Stimulated activated CD8-positive, alpha-beta memory T cell treated with anti-CD3 and anti-CD28 coated beads, Interleukin-15, amount 100 ng/mL, for 4 hours (primary cell): ENCODE measurements around the gene ZNF80.
"Not testable (repeated sequence)": the region's sequence is repeated elsewhere in the genome, so short reads cannot be mapped to it uniquely, and the experiment has no call there.

Experiments used
- DNase-seq, 2 donors: peaks; one replicate each; pipeline ENCODE4 v3.0.0-alpha.2; 2020; ENCODE audit warnings: low read depth in 2 of 2

The ZNF80 gene

DNA sequence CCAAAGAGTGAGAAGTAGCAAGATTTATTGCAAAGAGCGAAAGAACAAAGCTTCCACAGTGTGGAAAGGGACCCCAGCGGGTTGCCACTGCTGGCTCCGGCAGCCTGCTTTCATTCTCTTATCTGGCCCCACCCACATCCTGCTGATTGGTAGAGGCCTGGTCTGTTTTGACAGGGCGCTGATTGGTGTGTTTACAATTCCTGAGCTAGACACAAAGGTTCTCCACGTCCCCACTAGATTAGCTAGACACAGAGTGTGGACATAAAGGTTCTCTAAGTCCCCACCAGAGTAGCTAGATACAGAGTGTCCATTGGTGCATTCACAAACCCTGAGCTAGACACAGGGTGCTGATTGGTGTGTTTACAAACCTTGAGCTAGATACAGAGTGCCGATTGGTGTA is at the start of gene ZNF80:
Gene ZNF80, minus strand, starts transcription at position 101 of the 400 bp plus-strand sequence. CDS start 504 bp downstream, outside the sequence.
- not testable (repeated sequence) for DNase-seq

DNA sequence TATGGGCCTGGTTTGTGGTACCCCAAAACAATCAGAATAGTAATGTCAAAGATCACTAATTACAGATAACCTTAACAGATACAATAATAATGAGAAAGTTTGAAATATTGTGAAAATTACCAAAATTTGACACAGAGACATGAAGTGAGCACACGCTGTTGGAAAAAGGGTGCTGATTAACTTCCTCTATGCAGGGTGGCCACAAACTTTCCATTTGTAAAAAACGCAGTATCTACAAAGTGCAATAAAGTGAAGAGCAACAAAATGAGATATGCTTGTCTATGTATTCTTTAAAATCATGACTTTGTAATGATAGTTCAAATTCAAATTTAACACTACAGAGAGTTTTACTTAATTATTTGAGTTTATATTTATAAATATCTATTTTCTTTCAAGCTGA is 48.9 kb upstream of the ZNF80 start:
- DNase-seq, result no peak

DNA sequence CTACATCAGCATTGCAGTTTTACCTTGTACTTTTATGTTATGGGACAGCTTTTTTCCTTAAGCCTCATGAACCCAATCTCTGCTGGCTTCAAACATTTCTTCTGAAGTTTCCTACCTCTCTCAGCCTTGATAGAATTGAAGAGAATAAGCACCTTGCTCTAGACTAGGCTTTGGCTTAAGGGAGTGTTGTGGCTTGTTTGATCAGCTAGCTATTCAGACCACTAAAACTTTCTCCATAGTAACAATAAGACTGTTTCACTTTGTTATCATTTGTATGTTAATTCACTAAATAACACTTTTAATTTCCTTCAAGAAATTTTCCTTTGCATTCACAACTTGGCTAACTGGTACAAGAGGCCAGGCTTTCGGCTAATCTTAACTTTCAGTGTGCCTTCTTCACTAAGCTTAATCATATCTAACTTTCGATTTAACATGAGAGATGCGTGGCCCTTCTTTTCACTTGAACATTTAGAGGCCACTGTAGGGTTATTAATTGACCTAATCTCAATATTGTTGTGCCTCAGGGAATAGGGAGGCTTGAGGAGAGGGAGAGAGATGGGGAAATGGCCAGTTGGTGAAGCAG is 48.4 kb upstream of the ZNF80 start:
- DNase-seq, result no peak

DNA sequence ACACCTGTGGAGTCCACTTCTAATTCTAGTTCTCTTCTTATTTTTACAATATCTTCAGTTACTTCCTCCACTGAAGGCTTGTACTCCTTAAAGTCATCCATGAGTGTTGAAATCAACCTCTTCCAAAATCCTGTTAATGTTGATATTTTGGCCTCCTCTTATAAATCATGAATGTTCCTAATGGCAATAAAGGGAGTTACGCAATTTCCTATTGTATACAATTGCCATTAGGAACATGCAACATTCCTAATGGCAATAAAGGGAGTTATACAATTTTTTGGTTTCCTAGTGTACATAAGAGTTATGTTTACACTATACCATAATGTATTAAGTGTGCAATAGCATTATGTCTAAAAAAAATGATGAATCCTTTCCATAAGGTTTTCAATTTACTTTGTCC is 47.3 kb upstream of the ZNF80 start:
- DNase-seq, result no peak

DNA sequence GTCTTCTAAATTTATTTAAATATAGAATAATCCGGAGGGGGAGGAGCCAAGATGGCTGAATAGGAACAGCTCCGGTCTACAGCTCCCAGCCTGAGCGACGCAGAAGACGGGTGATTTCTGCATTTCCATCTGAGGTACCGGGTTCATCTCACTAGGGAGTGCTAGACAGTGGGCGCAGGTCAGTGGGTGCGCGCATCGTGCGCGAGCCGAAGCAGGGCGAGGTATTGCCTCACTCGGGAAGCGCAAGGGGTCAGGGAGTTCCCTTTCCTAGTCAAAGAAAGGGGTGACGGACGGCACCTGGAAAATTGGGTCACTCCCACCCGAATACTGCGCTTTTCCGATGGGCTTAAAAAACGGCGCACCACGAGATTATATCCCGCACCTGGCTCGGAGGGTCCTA is 39.5 kb upstream of the ZNF80 start:
- DNase-seq, result not testable (repeated sequence)

DNA sequence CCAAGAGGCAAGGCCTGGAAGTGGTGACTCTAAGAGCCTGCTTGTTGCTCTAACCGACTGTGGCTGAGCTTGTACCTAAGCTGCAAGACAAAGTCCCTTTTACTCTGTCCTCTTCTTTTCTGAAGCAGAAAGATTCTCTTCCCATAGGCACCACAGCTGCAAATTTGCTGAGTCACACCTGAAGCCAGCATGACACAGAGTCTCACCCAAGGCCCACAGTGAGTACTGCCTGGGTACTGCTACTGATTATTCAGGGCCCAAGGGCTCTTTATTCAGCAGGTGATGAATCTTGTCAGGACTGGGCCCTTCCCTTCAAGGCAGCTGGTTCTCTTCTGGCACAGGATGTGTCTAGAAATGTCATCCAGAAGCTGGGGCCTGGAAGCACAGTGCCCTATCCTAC is 37.6 kb upstream of the ZNF80 start:
- DNase-seq, result no peak

DNA sequence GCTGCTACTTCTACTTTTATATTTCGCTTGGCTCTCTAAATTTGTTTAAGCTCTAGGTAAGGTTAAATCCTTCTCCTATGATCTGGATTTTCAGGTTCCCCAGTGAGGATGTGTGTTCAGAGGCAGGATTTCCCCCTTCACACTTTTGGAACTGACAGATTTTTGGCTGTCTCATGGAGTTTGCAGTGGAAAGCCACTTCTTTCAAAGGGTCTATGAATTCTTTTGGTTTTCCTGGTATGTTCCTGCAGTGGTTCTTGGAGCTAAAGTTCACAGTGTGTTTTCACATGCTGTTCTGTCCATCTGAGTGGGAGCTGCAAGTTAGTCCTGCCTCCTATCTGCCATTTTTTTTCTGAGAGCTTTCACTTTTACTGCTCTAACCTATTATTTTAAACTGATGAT is 34.9 kb upstream of the ZNF80 start:
- no peak for DNase-seq

DNA sequence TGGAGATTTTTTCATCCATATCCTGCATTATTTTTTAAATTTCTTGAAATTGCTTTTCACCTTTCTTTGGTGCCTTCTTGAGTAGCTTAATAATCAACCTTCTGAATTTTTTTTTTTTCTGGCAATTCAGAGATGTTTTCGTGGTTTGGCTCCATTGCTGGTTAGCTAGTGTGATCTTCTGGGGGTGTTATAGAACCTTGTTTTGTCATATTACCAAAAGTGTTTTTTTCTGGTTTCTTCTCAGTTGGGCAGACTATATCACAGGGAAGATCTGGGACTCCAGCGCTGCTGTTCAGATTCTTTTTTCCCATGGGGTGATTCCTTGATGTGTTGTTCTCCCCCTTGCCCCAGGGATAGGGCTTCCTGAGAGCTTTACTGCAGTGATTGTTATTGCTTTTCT is 32.6 kb upstream of the ZNF80 start:
- no peak for DNase-seq

DNA sequence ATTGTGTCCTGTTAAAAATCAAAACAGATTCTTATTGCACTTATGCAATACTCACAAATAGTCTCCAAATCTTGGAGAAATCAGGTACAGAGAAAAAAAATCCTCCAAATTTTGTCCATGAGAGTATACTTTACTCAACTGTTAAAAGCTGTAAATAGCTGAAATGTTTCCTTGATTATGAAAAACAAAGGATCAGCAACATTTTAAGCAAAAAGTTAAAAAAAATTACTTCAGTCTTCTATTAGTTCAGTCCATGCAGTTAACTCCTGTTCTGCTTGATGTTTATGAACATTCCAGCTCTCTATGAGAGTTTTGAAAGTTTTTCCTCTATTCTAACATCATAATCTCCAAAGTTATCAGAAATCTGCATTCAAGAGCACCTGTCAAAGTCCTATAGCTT is 22.8 kb upstream of the ZNF80 start:
- DNase-seq, result no peak

DNA sequence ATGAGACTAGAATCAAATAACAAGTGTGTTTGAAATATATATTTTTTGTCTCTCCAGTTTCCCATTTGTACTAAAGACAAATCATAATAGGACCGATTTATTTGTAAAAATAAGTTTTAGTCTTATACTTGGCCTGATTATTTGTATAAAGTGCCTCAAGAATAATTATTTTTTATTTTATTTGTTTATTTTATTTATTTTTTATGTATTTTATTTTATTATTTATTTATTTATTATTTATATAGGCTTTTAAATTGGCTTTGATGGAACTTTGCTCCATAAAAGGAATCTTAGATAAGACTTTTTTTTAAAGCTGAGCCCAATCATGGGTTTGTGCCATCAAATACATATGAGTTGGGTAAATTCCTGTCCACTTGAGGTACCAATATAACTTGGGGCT is 22.2 kb upstream of the ZNF80 start:
- DNase-seq, result no peak

DNA sequence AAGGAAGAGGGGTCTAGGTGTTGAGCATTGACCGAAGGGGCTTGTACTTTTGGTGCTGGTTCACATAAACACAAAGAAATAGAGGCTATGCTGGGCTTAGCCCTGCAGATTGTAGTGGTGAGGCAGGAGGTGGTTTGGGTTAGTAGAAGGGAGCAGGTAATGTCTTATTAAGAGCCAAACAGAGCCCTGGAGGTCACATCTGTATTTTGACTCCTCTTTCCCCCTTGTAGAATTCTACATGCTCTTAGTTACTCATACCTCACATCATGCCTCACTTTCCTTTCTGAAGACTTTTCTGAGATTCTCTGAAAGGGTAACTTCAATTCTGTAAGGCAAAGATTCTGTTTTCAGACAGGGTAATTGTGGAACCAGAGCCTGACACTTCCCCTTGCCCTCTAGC is 16.1 kb upstream of the ZNF80 start:
- no peak for DNase-seq

DNA sequence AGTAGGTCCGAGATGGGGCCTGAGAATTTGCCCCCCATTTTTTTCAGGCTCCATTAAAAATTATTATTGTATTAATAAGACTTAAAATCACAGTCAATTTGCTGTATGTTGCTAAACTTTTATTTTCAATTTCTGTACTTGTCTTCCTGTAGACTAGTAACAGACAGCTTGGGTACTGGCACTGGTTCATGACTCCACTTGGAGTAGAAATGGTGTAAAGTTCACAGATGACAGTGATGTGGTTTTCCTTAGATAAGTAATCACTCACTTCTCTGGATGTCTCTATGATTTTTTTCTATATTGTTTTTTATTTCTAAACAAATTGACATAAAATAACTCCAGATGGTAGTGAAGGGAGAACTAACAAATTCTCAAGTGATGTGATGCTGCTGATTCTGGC is 15.6 kb upstream of the ZNF80 start:
- no peak for DNase-seq

DNA sequence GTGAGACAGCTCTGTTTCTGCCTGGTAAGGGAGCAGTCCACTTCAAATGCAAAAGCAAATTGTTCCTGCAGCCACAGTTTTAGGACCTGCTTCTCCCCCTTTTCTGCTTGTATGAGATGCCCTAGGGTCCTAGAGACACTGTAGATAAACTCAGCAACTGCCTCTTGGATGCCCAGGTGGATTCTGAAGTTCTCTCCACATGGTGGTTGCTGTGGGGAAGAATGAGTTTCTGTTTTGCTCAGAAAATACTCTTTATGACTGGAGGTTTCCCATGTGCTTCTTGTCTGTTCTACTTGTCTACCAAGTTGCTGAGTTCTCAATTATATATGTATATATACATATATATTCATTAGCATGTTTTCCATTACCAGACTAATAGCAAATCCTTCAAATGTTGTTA is 5.6 kb upstream of the ZNF80 start:
- DNase-seq, result no peak

DNA sequence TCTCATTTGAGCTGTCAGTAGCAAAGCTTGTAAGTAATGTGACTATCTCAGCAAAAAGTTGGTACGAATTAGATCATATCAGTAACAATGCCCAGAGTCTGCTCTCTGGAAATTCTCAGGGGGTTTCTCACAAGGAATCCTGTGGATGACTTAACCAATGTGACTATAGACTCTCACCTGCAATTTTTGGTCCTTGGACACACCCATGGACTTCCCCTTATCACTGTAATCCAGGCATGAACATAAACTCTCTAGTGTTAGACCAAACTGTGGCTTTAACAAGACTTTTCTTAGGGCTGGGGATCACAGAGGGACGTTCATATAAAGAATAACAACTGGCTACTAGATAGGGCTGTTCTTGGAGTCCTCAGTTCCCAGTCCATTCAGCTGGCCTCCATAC is 3.9 kb upstream of the ZNF80 start:
- DNase-seq, result no peak

DNA sequence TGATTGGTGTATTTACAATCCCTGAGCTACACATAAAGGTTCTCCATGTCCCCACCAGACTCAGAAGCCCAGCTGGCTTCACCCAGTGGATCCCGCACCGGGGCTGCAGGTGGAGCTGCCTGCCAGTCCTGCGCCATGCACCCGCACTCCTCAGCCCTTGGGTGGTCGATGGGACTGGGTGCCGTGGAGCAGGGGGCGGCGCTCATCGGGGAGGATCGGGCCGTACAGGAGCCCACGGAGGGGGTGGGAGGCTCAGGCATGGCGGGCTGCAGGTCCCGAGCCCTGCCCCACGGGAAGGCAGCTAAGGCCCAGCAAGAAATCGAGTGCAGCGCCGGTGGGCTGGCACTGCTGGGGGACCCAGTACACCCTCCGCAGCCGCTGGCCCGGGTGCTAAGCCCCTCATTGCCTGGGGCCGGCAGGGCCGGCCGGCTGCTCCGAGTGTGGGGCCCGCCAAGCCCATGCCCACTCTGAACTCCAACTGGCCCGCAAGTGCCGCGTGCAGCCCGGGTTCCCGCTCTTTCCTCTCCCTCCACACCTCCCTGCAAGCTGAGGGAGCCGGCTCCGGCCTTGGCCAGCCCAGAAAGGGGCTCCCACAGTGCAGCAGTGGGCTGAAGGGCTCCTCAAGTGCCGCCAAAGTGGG is 888 bp upstream of the ZNF80 start:
- DNase-seq, result not testable (repeated sequence)

DNA sequence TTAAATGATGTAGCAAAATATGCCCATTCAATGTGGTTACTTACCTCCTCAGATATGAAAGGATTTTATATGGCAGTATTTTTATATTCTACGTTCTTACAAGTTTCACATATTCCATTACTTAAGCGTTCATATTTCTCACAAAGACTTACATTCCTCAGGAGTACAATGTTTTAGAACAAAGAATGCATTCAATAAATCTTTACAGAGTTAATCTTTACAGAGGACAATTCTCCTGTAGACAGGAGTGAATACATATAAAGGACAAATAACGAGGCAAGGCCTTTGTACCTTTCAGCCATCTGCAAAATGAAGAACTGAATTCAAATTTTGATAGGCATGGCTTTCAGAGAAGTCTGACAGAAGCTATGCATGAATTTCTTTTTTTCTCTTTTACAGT is 1.9 kb downstream of the ZNF80 start:
- no peak for DNase-seq

DNA sequence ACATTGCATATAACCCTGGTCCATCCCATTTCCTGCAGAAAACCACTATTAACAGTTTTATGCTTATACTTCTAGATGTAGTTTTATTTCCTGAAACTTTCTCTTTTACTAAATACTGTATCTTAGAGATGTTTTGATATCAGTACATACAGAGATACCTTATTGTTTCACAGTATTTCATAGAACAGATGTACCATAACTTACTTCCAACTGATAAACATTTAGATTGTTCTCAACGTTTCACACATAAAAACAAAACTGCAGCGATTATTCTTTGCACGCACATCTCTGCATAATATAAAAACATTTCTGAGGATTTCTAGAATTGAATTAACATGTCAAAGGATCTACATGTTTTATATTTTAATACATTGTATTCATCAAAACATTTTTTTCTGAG is 2.6 kb downstream of the ZNF80 start:
- no peak for DNase-seq

DNA sequence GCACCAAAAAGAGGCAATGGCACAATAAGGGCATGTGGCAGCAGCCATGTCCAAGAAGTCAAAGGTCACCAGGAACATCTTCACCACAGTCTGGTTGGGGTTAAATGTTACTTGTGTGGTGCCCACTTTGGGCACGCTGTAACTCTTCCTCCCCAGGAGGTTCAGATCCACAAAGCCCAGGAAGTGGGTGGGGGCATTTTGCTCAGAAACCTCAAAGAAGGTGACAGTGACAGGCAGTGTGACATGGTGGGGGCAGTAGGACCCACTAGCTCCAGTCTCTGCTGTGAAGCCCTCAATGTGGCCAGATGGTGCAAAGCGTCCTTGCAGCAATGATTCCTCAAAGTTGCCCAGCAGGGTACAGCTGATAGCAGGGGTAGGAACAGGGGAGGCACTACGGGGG is 5.8 kb downstream of the ZNF80 start:
- DNase-seq, result peak in 1 of 2 donors; percentile 44

DNA sequence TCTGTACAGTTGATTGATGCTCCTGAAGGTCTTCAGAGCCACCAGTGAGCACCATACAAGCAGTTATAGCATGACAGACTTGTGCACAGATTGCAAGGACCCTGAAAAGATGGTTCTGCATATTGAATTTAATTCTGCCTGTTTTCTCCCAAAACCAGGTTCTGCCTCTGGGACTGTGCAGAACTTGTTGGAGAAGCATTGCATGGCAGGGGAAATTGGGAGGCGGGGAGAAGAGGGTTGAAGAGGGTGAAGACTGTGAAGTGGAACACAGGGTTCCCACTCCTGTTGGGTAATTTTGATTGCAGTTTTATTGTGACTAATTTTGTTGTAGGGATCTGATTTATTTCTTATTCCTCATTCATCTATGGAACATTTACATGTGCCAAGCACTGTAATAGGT is 10.3 kb downstream of the ZNF80 start:
- no peak for DNase-seq

DNA sequence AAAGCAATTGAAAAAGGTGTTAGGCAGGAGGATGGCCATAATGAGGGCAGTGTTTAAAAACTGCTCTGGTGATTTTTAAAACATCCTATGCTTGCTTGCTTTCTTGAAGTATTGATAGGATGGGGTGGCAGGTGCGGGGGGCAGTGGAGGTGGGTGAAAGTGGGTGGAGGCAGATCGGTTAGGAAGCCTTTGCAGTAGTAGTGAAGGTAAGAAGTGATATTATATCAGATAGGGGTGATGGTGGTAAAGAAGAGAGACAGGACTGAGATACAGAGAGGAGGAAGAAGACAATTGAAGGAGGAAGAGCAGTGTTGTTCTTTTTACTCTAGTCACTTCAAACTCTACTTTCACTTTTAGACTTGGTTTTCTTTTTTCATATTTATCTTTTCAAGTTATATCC is 11.1 kb downstream of the ZNF80 start:
- no peak for DNase-seq

DNA sequence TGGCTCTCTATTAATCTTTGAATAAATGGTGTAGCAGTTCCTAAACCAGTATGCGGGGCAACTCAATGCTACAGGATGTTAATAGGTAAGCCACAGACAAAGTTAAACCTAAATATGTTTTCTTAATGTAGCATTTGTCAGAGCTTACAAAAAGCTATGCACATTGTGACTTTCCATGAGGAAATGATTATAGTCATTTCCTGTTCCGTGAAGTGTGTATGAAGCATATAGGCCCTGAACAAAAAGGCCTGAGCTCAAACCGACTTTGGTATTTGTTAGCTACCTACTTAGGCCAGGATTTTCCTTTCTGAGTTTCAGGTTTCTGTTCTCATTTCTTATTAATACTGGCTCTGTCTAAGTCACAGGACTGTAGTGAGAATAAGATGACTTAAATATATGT is 14.2 kb downstream of the ZNF80 start:
- no peak for DNase-seq

DNA sequence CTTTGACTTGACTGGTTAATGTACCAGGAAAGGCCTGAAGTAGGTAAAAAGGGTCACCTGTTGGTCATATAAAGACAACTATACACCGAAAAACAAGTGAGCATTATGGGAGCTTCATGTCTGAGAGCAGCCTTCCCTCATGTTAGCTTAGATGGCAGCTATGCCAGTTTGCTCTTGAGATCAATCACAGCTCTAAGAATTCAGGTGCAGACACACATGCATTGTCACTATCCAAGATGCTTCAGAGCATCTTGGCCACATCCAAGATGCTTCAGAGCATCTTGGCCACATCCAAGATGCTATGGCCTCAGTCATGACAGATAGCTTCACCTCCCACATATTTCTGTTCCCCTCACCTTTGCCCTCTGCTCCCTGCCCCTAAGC is 15.5 kb downstream of the ZNF80 start:
- no peak for DNase-seq

DNA sequence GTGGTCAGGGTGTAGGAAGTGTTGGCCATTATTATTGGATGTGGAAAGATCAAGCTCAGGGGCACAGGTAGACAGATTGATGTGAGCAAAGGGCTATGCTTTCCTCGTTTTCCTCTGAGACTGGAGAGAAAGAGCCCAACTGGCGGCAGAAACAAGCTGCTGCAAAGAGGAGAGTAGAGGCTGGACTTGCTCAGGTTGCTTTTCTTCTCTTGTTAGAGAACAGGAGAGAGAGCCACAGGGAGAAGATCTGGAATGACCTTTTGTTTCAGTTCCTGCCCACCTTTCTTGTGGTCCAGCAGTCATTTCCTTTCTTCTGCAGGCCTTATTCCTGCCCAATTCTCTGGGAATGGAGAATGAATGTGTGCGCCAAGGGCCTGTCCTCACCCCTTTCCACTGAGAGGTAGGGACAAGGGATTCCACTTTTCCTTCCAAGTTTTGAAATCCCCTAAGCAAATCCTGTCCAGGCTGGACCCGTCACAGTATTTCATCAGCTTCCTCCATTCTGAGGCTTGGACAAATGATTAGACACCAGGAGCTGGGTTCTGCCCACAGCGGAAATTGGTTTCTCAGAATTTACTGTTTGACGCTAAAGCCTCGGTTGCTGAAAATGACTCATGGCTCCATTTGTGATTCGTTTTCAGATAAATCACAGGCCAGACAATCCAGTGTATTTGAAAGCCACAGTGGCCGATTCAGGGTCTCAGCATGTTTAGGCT is 16.1 kb downstream of the ZNF80 start:
- DNase-seq, result peak in 1 of 2 donors; percentile 44
